Skeletal muscle tissue (tissue), 4 donors: ENCODE data around the gene LCNL1. TPM values are rescaled to one million over a fixed set of nuclear protein-coding genes. Genes with fewer than 3 reads are reported as not detected.

Source experiments
- H3K27ac ChIP-seq: one replicate; pipeline ENCODE4 v1.7.0; 2013; ENCODE audit warnings: mild to moderate bottlenecking, low read depth, low read length, inconsistent platforms
- H3K27me3 ChIP-seq, 3 donors: one replicate each; pipeline ENCODE4 v1.7.0; 2013; ENCODE audit warnings: low read length in 3 of 3; ENCODE audit not compliant: control insufficient read depth in 3 of 3, insufficient read depth in 3 of 3
- H3K36me3 ChIP-seq, 3 donors: one replicate each; pipeline ENCODE4 v1.7.0; 2013; ENCODE audit warnings: low read length in 3 of 3; ENCODE audit not compliant: control insufficient read depth in 3 of 3, insufficient read depth in 3 of 3
- H3K4me1 ChIP-seq, 3 donors: one replicate each; pipeline ENCODE4 v1.7.0; 2013; ENCODE audit warnings: low read length in 3 of 3, mild to moderate bottlenecking in 3 of 3; ENCODE audit not compliant: control insufficient read depth in 3 of 3, insufficient read depth in 3 of 3
- H3K4me3 ChIP-seq, 3 donors: one replicate each; pipeline ENCODE4 v1.7.0; 2013; ENCODE audit warnings: low read length in 3 of 3
- H3K9ac ChIP-seq, 3 donors: one replicate each; pipeline ENCODE4 v1.7.0; 2013; ENCODE audit warnings: low read length in 3 of 3, mild to moderate bottlenecking in 3 of 3, moderate library complexity in 2 of 3, low read depth in 1 of 3
- H3K9me3 ChIP-seq, 3 donors: one replicate each; pipeline ENCODE4 v1.7.0; 2013; ENCODE audit warnings: low read length in 3 of 3; ENCODE audit not compliant: control insufficient read depth in 3 of 3
- total RNA-seq: library from RNA; depleted of rRNA; stranded (reverse); fragments of >200 nt; gene quantifications from one replicate; pipeline ENCODE4 v1.2.3, GENCODE V29; 2014
- donor health status: Osteomylitis.

Gene LCNL1
- total RNA-seq, 1 donor from 2014 or later = under 0.01 TPM

DNA sequence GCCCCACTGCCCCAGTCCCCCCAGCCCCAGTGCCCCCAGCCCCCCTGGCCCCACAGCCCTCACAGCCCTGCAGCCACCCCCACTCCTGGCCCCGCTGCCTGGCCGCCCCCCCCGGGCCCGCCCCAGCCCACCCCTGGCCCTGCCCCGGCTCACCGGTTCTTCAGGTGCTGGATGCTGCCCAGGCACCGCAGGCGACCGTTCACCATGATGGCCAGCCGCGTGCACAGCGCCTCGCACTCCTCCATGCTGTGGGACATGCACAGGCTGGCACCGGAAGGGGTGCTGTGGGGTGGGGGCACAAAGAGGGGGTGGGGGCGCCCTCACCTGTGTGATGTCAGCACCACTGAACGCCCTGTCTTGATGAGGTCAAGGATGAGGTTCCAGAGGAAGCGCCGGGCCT lies 26.4 kb downstream of the LCNL1 start:
- Histone ChIP-seq H3K27me3 (no peaks in the 10 kb centered on the region), H3K9me3 (no peaks in the 10 kb centered on the region), H3K4me1 (no peaks in the 10 kb centered on the region), H3K4me3 (no peak overlapping the region), H3K27ac (no peak overlapping the region), H3K9ac (no peak overlapping the region), H3K36me3 (peaks cover 9 to 20% (median 16%) of the 10 kb centered on the region in 3 donors)

DNA sequence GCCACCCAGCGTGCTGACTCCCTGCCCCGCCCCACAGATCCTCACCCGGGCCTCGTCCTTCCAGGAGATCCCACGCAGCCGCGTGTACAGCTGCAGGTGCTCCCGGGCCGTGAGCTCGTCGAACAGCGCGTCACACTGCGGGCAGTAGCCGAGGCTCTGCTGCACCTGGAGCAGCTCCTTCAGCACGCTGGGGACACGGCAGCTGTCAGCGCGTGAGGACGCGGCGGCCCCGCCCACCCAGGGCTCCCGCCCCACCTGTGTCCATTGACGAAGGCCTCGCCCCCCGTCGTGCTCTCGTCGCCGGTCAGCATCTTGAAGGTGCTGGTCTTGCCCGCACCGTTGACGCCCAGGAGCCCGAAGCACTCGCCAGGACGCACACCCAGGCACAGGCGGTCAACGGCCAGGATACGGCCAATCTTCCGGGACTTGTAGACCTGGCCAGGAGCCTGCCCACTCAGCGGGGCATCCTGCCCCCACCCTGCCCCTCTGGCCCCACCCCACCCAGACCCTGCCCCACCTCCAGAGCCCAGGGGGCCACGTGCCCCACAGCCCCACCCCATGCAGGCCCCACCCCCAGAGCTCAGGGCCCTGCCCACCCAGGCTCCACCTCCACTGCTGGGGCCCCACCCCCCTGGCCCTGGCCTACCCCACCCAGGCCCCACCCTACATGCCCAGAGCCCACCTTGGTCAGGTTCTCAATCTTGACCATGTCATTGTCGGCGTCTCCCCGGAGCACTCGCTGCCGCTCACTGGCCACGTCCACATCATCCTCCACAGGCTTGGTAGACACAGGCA lies 27.3 kb downstream of the LCNL1 start:
- Histone ChIP-seq H3K4me3 (no peak overlapping the region), H3K9ac (no peak overlapping the region), H3K27ac (no peak overlapping the region), H3K4me1 (no peaks in the 10 kb centered on the region), H3K9me3 (no peaks in the 10 kb centered on the region), H3K27me3 (no peaks in the 10 kb centered on the region), H3K36me3 (peaks cover 11 to 24% (median 22%) of the 10 kb centered on the region in 3 donors)

DNA sequence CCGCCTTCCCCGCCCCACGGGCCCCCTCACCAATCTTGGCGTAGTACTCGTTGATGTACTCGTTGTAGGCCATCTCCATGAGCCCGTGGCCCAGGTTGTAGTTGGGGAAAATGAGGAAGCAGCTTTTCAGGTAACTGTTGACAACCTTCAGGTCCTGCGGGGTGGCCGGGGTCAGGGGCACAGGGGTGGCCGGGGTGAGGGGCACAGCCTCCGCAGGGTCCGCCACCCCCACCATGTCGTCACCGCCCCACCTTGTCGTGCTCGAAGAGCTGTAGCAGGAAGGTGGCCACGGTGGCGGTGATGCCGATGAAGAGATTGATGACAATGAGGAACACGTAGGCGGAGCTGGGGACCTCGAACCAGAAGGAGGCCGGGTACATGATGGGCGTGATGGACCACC lies 28.4 kb downstream of the LCNL1 start:
- Histone ChIP-seq H3K9ac (no peak overlapping the region), H3K4me3 (no peak overlapping the region), H3K27ac (no peak overlapping the region), H3K9me3 (no peaks in the 10 kb centered on the region), H3K27me3 (no peaks in the 10 kb centered on the region), H3K36me3 (peaks cover 17 to 29% (median 29%) of the 10 kb centered on the region in 3 donors), H3K4me1 (no peaks in the 10 kb centered on the region)

GRCh38 chr9:137011907-137012675 lies 29.3 kb downstream of the LCNL1 start:
- Histone ChIP-seq H3K36me3 (peaks cover 22 to 35% (median 34%) of the 10 kb centered on the region in 3 donors), H3K4me1 (no peaks in the 10 kb centered on the region), H3K9me3 (no peaks in the 10 kb centered on the region), H3K9ac (no peak overlapping the region), H3K4me3 (no peak overlapping the region), H3K27ac (no peak overlapping the region), H3K27me3 (no peaks in the 10 kb centered on the region)

- Histone ChIP-seq H3K4me1 (no peaks in the 10 kb centered on the region), H3K4me3 (no peak overlapping the region), H3K27me3 (no peaks in the 10 kb centered on the region), H3K9me3 (no peaks in the 10 kb centered on the region), H3K9ac (no peak overlapping the region), H3K36me3 (peaks cover 25 to 39% (median 36%) of the 10 kb centered on the region in 3 donors), H3K27ac (no peak overlapping the region)
Observed at GRCh38 chr9:137012694-137013570, 30.1 kb downstream of the LCNL1 start.

DNA sequence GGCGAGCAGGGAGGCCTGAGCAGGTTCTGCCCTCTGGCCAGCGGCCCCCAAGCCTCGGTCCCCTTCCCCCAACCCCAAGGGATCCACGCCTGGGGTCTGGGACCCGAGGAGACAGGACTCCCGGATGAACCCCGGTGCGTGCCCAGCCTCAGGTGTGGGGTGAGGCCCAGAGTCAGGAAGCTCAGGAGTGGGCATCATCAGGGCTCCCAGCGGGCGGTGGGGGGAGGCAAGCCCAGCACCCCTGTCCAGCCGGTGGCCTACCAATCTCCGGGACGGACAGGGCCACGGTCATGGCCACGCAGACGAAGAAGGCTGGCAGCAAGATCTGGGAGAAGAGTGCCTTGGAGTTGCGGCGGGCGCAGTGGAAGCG lies 30.8 kb downstream of the LCNL1 start:
- Histone ChIP-seq H3K4me3 (no peak overlapping the region), H3K27me3 (no peaks in the 10 kb centered on the region), H3K9ac (no peak overlapping the region), H3K4me1 (no peaks in the 10 kb centered on the region), H3K9me3 (no peaks in the 10 kb centered on the region), H3K36me3 (peaks cover 25 to 39% (median 36%) of the 10 kb centered on the region in 3 donors), H3K27ac (no peak overlapping the region)

- no peaks in the 10 kb centered on the region for H3K4me1 ChIP-seq
- no peaks in the 10 kb centered on the region for H3K27me3 ChIP-seq
- no peak overlapping the region for H3K4me3 ChIP-seq
- H3K36me3 ChIP-seq = peaks cover 25 to 41% (median 36%) of the 10 kb centered on the region in 3 donors
- H3K27ac ChIP-seq = no peak overlapping the region
- no peaks in the 10 kb centered on the region for H3K9me3 ChIP-seq
- no peak overlapping the region for H3K9ac ChIP-seq
Observed at GRCh38 chr9:137014166-137014565, 31.4 kb downstream of the LCNL1 start.

DNA sequence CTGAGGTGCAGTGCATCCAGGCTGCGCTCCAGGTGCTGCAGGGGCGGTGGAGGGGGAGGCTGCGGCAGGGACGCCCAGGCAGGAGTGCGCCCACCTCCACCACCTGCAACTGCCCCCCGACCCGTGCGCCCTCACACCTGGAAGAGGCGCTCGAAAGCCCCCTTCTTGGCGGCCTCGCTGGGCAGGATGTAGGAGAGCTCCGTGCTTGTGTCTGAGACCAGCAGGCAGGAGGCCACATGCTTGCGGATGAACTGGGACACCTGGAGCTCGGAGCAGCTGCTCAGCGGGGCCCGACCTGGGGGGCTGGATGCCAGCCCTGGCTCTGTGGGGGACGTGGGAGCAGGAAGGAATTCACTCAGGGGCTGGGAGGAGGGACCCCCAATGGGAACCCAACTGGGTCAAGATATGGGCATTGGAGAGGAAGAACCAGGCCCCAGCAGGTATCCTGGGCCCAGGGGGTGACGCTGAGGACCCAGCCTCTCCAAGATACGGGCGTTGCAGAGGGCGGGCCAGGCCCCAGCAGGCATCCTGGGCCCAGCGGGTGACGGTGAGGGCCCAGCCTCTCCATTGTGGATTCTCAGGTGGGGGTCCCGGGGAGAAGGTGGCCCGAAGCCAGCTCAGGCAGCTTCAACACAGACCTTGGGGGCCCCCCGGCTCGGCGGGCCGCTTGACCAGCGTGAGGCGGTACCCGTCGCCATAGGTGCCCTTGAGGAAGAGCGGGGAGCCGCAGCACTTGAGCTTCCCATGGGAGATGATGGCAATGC lies 32.2 kb downstream of the LCNL1 start:
- H3K36me3 ChIP-seq = peaks cover 21 to 35% (median 30%) of the 10 kb centered on the region in 3 donors
- H3K4me3 ChIP-seq = no peak overlapping the region
- no peaks in the 10 kb centered on the region for H3K9me3 ChIP-seq
- H3K27me3 ChIP-seq = no peaks in the 10 kb centered on the region
- H3K27ac ChIP-seq = no peak overlapping the region
- no peak overlapping the region for H3K9ac ChIP-seq
- no peaks in the 10 kb centered on the region for H3K4me1 ChIP-seq

GRCh38 chr9:137015540-137015930 lies 32.7 kb downstream of the LCNL1 start:
- Histone ChIP-seq H3K9ac (no peak overlapping the region), H3K36me3 (peaks cover 21 to 35% (median 30%) of the 10 kb centered on the region in 3 donors)

More at GRCh38 chr9:137015540-137015930, 32.7 kb downstream of the LCNL1 start:
- H3K27ac ChIP-seq = no peak overlapping the region
- H3K27me3 ChIP-seq = no peaks in the 10 kb centered on the region
- H3K4me3 ChIP-seq = no peak overlapping the region
- no peaks in the 10 kb centered on the region for H3K9me3 ChIP-seq
- H3K4me1 ChIP-seq = no peaks in the 10 kb centered on the region
